SK-N-MC (cell line): ENCODE results near the gene ARPC5.

Source experiments
- EZH2 ChIP-seq: fragments of 200-600 bp; sonication (generic); IDR thresholded peaks from one replicate; pipeline ENCODE4 v1.6.1; 2017; ENCODE audit warnings: antibody characterized with exemption
- FOXP2 ChIP-seq: optimal IDR thresholded peaks from 2 replicates; pipeline ENCODE3; 2011; ENCODE audit warnings: mild to moderate bottlenecking, moderate library complexity; ENCODE audit not compliant: insufficient read depth; ENCODE audit errors: extremely low read length, control extremely low read depth
- POLR2AphosphoS5 ChIP-seq: IDR thresholded peaks from 2 replicates; pipeline ENCODE4 v1.6.1; 2012; ENCODE audit warnings: mild to moderate bottlenecking, low read depth, low read length, borderline replicate concordance

- TF ChIP-seq POLR2AphosphoS5, result no peak
- TF ChIP-seq EZH2, result no peak
- no peak for TF ChIP-seq FOXP2
Measured at GRCh38 chr1:183636334-183636682, 725 bp upstream of the ARPC5 start.
